ENCODE results near the gene LRRC27. TPM values are rescaled to one million over a fixed set of nuclear protein-coding genes. Genes with fewer than 3 reads are reported as not detected.
A peak's percentile ranks its signal among the peaks of the same experiment; 100 is the strongest.

The LRRC27 gene
- total and polyA plus RNA-seq, 9 donors, result 6.3 to 10.3 (median 7.5) TPM

GRCh38 chr10:132413226-132414205, 81.5 kb downstream of the LRRC27 start:
- Histone ChIP-seq H3K27me3 (ENCODE audit: control insufficient read depth, insufficient read depth, low read length) (no peaks in the 10 kb centered on the region), H3K4me1 (ENCODE audit: control insufficient read depth, insufficient read depth, low read length) (peaks cover 80% of the 10 kb centered on the region), H3K9me3 (replicated peaks; ENCODE audit: control insufficient read depth, low read depth, low read length) (no peaks in the 10 kb centered on the region), H3K4me3 (ENCODE audit: low read length) (no peak overlapping the region), H3K27ac (ENCODE audit: low read length) (no peak overlapping the region), H3K36me3 (ENCODE audit: control insufficient read depth, insufficient read depth, low read length) (no peaks in the 10 kb centered on the region)
- 80% methylated on average over 18 of the region's 32 CpGs for WGBS (ENCODE audit: insufficient coverage)
- DNase-seq, result no peak

- Histone ChIP-seq H3K4me3 (ENCODE audit: low read length) (no peak overlapping the region), H3K27ac (ENCODE audit: low read length) (no peak overlapping the region), H3K9me3 (replicated peaks; ENCODE audit: control insufficient read depth, low read depth, low read length) (no peaks in the 10 kb centered on the region), H3K36me3 (ENCODE audit: control insufficient read depth, insufficient read depth, low read length) (no peaks in the 10 kb centered on the region), H3K4me1 (ENCODE audit: control insufficient read depth, insufficient read depth, low read length) (peaks cover 80% of the 10 kb centered on the region), H3K27me3 (ENCODE audit: control insufficient read depth, insufficient read depth, low read length) (no peaks in the 10 kb centered on the region)
- DNase-seq, result no peak
- WGBS (ENCODE audit: insufficient coverage), result 78% methylated on average over 8 of the region's 21 CpGs
Measured at GRCh38 chr10:132414402-132415016, 82.5 kb downstream of the LRRC27 start.

- H3K9me3 ChIP-seq (replicated peaks; ENCODE audit: control insufficient read depth, low read depth, low read length), result no peaks in the 10 kb centered on the region
- no peaks in the 10 kb centered on the region for H3K27me3 ChIP-seq (ENCODE audit: control insufficient read depth, insufficient read depth, low read length)
- H3K36me3 ChIP-seq (ENCODE audit: control insufficient read depth, insufficient read depth, low read length), result no peaks in the 10 kb centered on the region
- H3K4me1 ChIP-seq (ENCODE audit: control insufficient read depth, insufficient read depth, low read length), result peaks cover 85% of the 10 kb centered on the region
- H3K4me3 ChIP-seq (ENCODE audit: low read length), result no peak overlapping the region
- 89% methylated on average over 5 of the region's 5 CpGs for WGBS (ENCODE audit: insufficient coverage)
- H3K27ac ChIP-seq (ENCODE audit: low read length), result no peak overlapping the region
- DNase-seq, result no peak
Measured at GRCh38 chr10:132415255-132415654, 83.3 kb downstream of the LRRC27 start.

- no peak overlapping the region for H3K27ac ChIP-seq (ENCODE audit: low read length)
Measured at GRCh38 chr10:132415956-132416355, 84.0 kb downstream of the LRRC27 start.

GRCh38 chr10:132416566-132417256, 84.7 kb downstream of the LRRC27 start:
- Histone ChIP-seq H3K36me3 (ENCODE audit: control insufficient read depth, insufficient read depth, low read length) (no peaks in the 10 kb centered on the region), H3K9me3 (replicated peaks; ENCODE audit: control insufficient read depth, low read depth, low read length) (no peaks in the 10 kb centered on the region), H3K27me3 (ENCODE audit: control insufficient read depth, insufficient read depth, low read length) (no peaks in the 10 kb centered on the region), H3K27ac (ENCODE audit: low read length) (peak overlapping the region; percentile 74), H3K4me3 (ENCODE audit: low read length) (no peak overlapping the region), H3K4me1 (ENCODE audit: control insufficient read depth, insufficient read depth, low read length) (peaks cover 89% of the 10 kb centered on the region)
- DNase-seq, result no peak
- WGBS (ENCODE audit: insufficient coverage), result 85% methylated on average over 24 of the region's 32 CpGs

More at GRCh38 chr10:132415956-132416355, 84.0 kb downstream of the LRRC27 start:
- peaks cover 89% of the 10 kb centered on the region for H3K4me1 ChIP-seq (ENCODE audit: control insufficient read depth, insufficient read depth, low read length)
- no peak overlapping the region for H3K4me3 ChIP-seq (ENCODE audit: low read length)
- H3K27me3 ChIP-seq (ENCODE audit: control insufficient read depth, insufficient read depth, low read length), result no peaks in the 10 kb centered on the region
- H3K36me3 ChIP-seq (ENCODE audit: control insufficient read depth, insufficient read depth, low read length), result no peaks in the 10 kb centered on the region
- no peak for DNase-seq
- no peaks in the 10 kb centered on the region for H3K9me3 ChIP-seq (replicated peaks; ENCODE audit: control insufficient read depth, low read depth, low read length)
- 96% methylated on average over 18 of the region's 22 CpGs for WGBS (ENCODE audit: insufficient coverage)

GRCh38 chr10:132417257-132417910, 85.4 kb downstream of the LRRC27 start:
- 78% methylated on average over 15 of the region's 26 CpGs for WGBS (ENCODE audit: insufficient coverage)
- H3K4me3 ChIP-seq (ENCODE audit: low read length), result no peak overlapping the region
- H3K27me3 ChIP-seq (ENCODE audit: control insufficient read depth, insufficient read depth, low read length), result no peaks in the 10 kb centered on the region
- peaks cover 89% of the 10 kb centered on the region for H3K4me1 ChIP-seq (ENCODE audit: control insufficient read depth, insufficient read depth, low read length)
- peak overlapping the region; percentile 74 for H3K27ac ChIP-seq (ENCODE audit: low read length)
- no peaks in the 10 kb centered on the region for H3K36me3 ChIP-seq (ENCODE audit: control insufficient read depth, insufficient read depth, low read length)
- H3K9me3 ChIP-seq (replicated peaks; ENCODE audit: control insufficient read depth, low read depth, low read length), result no peaks in the 10 kb centered on the region
- peak; percentile 64 for DNase-seq

- H3K4me3 ChIP-seq (ENCODE audit: low read length), result no peak overlapping the region
- H3K27me3 ChIP-seq (ENCODE audit: control insufficient read depth, insufficient read depth, low read length), result no peaks in the 10 kb centered on the region
- 45% methylated on average over 17 of the region's 20 CpGs for WGBS (ENCODE audit: insufficient coverage)
- H3K27ac ChIP-seq (ENCODE audit: low read length), result peak overlapping the region; percentile 74
- no peak for DNase-seq
- peaks cover 89% of the 10 kb centered on the region for H3K4me1 ChIP-seq (ENCODE audit: control insufficient read depth, insufficient read depth, low read length)
- no peaks in the 10 kb centered on the region for H3K36me3 ChIP-seq (ENCODE audit: control insufficient read depth, insufficient read depth, low read length)
- no peaks in the 10 kb centered on the region for H3K9me3 ChIP-seq (replicated peaks; ENCODE audit: control insufficient read depth, low read depth, low read length)
Measured at GRCh38 chr10:132417957-132418441, 86.0 kb downstream of the LRRC27 start.

- no peaks in the 10 kb centered on the region for H3K9me3 ChIP-seq (replicated peaks; ENCODE audit: control insufficient read depth, low read depth, low read length)
Measured at GRCh38 chr10:132418527-132419416, 86.8 kb downstream of the LRRC27 start.

More at GRCh38 chr10:132418527-132419416, 86.8 kb downstream of the LRRC27 start:
- peak; percentile 76 for DNase-seq
- H3K36me3 ChIP-seq (ENCODE audit: control insufficient read depth, insufficient read depth, low read length), result no peaks in the 10 kb centered on the region
- no peaks in the 10 kb centered on the region for H3K27me3 ChIP-seq (ENCODE audit: control insufficient read depth, insufficient read depth, low read length)
- H3K4me1 ChIP-seq (ENCODE audit: control insufficient read depth, insufficient read depth, low read length), result peaks cover 89% of the 10 kb centered on the region
- H3K27ac ChIP-seq (ENCODE audit: low read length), result peak overlapping the region; percentile 74
- no peak overlapping the region for H3K4me3 ChIP-seq (ENCODE audit: low read length)
- WGBS (ENCODE audit: insufficient coverage), result 41% methylated on average over 10 of the region's 18 CpGs

Measured in muscle of leg (tissue), 11 donors.